HepG2 (cell line): ENCODE results near the gene RPH3AL. TPM values are rescaled to one million over a fixed set of nuclear protein-coding genes. Genes with fewer than 3 reads are reported as not detected.
A peak's percentile ranks its signal among the peaks of the same experiment; 100 is the strongest.

ENCODE experiments used
- BCL6 ChIP-seq: IDR thresholded peaks from 2 replicates; pipeline ENCODE4 v1.6.1; 2016; ENCODE audit warnings: missing genetic modification reagents, missing compliant biosample characterization
- CEBPB ChIP-seq: IDR thresholded peaks from 2 replicates; pipeline ENCODE4 v1.6.1; 2011; ENCODE audit warnings: low read depth, low read length, improper control_type of control experiment, borderline replicate concordance
- DPF2 ChIP-seq: sonication (generic); formaldehyde crosslinking; IDR thresholded peaks from 2 replicates; pipeline ENCODE4 v1.4.0; 2020; ENCODE audit warnings: mild to moderate bottlenecking, low read depth, missing genetic modification reagents, borderline replicate concordance
- GATAD2A ChIP-seq: IDR thresholded peaks from 2 replicates; pipeline ENCODE4 v1.6.1; 2016
- HNF4A ChIP-seq: sonication (generic); formaldehyde crosslinking; IDR thresholded peaks from 2 replicates; pipeline ENCODE4 v1.4.0; 2020; ENCODE audit warnings: missing genetic modification reagents
- PHF20 ChIP-seq: sonication (generic); formaldehyde crosslinking; IDR thresholded peaks from 2 replicates; pipeline ENCODE4 v1.5.0; 2020; ENCODE audit warnings: mild to moderate bottlenecking, missing genetic modification reagents
- ZFP37 ChIP-seq: sonication (generic); formaldehyde crosslinking; IDR thresholded peaks from 2 replicates; pipeline ENCODE4 v1.4.0; 2020; ENCODE audit warnings: missing genetic modification reagents, borderline replicate concordance
- ZNF124 ChIP-seq: sonication (generic); formaldehyde crosslinking; IDR thresholded peaks from 2 replicates; pipeline ENCODE4 v1.4.0; 2020; ENCODE audit warnings: missing genetic modification reagents
- ZNF572 ChIP-seq: sonication (generic); formaldehyde crosslinking; IDR thresholded peaks from 2 replicates; pipeline ENCODE4 v1.5.1; 2020; ENCODE audit warnings: mild to moderate bottlenecking, missing genetic modification reagents
- ZNF605 ChIP-seq: sonication (generic); formaldehyde crosslinking; IDR thresholded peaks from 2 replicates; pipeline ENCODE4 v1.8.0; 2022; ENCODE audit warnings: mild to moderate bottlenecking, missing genetic modification reagents
- polyA plus RNA-seq, 8 experiments: library from polyadenylated mRNA; depleted of rRNA in 3 of 8; stranded (reverse) in 7 of 8; unstranded in 1 of 8; fragments of >200 nt; fragmentation: Illumina TruSeq in 4 of 8; extraction: Trizol in 4 of 8; gene quantifications; 2 replicates each; pipeline versions ENCODE4 v1.2.1 to v1.2.3, GENCODE V29; 2011 to 2016; ENCODE audit warnings: low read depth in 4 of 8, missing spikeins in 1 of 8, mixed read lengths in 1 of 8; ENCODE audit not compliant: insufficient read depth in 1 of 8
- total RNA-seq, 5 experiments: library from RNA; depleted of rRNA; stranded (reverse); fragments of >200 nt; fragmentation: Illumina TruSeq; extraction: Trizol; gene quantifications; 2 replicates each; pipeline ENCODE4 v1.2.3, GENCODE V29; 2016; ENCODE audit warnings: low read depth in 1 of 5
- TF ChIP-seq, protein P1 (sequence below): sonication (generic); formaldehyde crosslinking; IDR thresholded peaks from 2 replicates; pipeline ENCODE4 v1.4.0; 2020; ENCODE audit warnings: missing genetic modification reagents, borderline replicate concordance
- TF ChIP-seq, protein P2 (sequence below): sonication (generic); formaldehyde crosslinking; IDR thresholded peaks from 2 replicates; pipeline ENCODE4 v1.5.1; 2020; ENCODE audit warnings: mild to moderate bottlenecking, missing genetic modification reagents, moderate library complexity
- TF ChIP-seq, protein P3 (sequence below): sonication (generic); formaldehyde crosslinking; IDR thresholded peaks from 2 replicates; pipeline ENCODE4 v1.4.0; 2020; ENCODE audit warnings: mild to moderate bottlenecking, missing genetic modification reagents, borderline replicate concordance
- TF ChIP-seq, protein P4 (sequence below): sonication (generic); formaldehyde crosslinking; IDR thresholded peaks from 2 replicates; pipeline ENCODE4; 2020; ENCODE audit warnings: missing genetic modification reagents, mild to moderate bottlenecking, borderline replicate concordance
- TF ChIP-seq, protein P5 (sequence below): IDR thresholded peaks from 2 replicates; pipeline ENCODE4 v1.6.1; 2016; ENCODE audit warnings: missing compliant biosample characterization, missing genetic modification reagents, borderline replicate concordance

The RPH3AL gene
- total and polyA plus RNA-seq, 2 of the 13 experiments (the other 11 are each of a cell fraction or from before 2014, with no cell fraction given), result 7.8 to 16.4 TPM

DNA sequence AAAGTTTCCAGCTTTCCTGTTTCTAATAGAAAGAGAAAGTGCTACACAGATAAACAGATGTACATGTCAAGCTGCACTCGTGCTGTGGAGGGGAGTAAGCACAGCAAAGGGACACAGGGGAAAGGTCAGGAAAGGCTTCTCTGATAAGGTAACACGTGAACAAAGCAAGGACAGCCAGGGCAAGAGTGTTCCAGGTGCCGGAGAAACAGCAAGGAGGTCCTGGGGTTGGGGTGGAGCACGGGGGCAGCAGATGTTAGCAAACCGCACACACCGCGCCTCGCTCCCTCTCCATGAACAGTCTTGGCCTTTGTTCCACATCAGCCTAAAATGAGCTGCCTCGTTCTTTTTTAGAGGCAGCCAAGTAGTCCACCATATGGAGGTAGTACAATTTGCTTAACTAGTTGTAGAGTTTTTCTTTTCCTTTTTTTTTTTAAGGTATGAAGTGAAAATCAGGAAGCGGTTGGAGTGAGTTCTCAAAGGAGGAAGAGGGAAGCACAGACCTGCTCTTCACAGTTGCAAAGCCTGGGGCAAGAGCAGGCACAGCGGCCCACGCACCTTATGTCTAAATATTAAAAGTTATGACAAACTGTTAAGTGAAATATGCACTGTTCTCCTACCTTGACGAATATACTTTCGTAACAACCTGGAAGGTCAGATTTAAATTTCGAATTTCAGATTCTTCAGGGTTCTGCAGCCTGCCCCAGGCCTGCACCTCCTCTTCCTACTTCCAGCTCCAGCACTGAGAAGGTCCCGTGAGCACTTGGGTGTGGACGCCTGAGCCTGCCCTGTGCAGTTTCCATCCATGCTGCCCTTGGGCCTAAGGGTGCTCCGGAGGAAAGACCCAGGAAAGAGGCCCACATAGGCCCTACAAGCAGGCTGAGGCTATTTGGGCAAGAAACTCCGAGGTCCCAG, 41.5 kb upstream of the RPH3AL start (continued):
- TF ChIP-seq CEBPB, result no peak
- TF ChIP-seq PHF20 (CRISPR knock-in tag), result peak; percentile 56
- TF ChIP-seq ZNF572 (CRISPR knock-in tag), result 0 out of 2 replicates have a peak, but pooled peaks have one; percentile 66
- TF ChIP-seq, protein P1, sequence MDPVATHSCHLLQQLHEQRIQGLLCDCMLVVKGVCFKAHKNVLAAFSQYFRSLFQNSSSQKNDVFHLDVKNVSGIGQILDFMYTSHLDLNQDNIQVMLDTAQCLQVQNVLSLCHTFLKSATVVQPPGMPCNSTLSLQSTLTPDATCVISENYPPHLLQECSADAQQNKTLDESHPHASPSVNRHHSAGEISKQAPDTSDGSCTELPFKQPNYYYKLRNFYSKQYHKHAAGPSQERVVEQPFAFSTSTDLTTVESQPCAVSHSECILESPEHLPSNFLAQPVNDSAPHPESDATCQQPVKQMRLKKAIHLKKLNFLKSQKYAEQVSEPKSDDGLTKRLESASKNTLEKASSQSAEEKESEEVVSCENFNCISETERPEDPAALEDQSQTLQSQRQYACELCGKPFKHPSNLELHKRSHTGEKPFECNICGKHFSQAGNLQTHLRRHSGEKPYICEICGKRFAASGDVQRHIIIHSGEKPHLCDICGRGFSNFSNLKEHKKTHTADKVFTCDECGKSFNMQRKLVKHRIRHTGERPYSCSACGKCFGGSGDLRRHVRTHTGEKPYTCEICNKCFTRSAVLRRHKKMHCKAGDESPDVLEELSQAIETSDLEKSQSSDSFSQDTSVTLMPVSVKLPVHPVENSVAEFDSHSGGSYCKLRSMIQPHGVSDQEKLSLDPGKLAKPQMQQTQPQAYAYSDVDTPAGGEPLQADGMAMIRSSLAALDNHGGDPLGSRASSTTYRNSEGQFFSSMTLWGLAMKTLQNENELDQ (CRISPR knock-in tag), result peak; percentile 81; the same call in 1 of the 2 replicates
- peak; percentile 64 for TF ChIP-seq HNF4A (CRISPR knock-in tag)
- TF ChIP-seq GATAD2A (CRISPR knock-in tag), result peak; percentile 89
- peak; percentile 75; the same call in 1 of the 2 replicates for TF ChIP-seq ZFP37 (CRISPR knock-in tag)
- TF ChIP-seq, protein P2, sequence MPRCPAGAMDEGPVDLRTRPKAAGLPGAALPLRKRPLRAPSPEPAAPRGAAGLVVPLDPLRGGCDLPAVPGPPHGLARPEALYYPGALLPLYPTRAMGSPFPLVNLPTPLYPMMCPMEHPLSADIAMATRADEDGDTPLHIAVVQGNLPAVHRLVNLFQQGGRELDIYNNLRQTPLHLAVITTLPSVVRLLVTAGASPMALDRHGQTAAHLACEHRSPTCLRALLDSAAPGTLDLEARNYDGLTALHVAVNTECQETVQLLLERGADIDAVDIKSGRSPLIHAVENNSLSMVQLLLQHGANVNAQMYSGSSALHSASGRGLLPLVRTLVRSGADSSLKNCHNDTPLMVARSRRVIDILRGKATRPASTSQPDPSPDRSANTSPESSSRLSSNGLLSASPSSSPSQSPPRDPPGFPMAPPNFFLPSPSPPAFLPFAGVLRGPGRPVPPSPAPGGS (CRISPR knock-in tag), result no peak
- 0 out of 2 replicates have a peak, but pooled peaks have one; percentile 28 for TF ChIP-seq ZNF124 (CRISPR knock-in tag)
- peak; percentile 77 for TF ChIP-seq BCL6 (CRISPR knock-in tag)
- TF ChIP-seq, protein P3, sequence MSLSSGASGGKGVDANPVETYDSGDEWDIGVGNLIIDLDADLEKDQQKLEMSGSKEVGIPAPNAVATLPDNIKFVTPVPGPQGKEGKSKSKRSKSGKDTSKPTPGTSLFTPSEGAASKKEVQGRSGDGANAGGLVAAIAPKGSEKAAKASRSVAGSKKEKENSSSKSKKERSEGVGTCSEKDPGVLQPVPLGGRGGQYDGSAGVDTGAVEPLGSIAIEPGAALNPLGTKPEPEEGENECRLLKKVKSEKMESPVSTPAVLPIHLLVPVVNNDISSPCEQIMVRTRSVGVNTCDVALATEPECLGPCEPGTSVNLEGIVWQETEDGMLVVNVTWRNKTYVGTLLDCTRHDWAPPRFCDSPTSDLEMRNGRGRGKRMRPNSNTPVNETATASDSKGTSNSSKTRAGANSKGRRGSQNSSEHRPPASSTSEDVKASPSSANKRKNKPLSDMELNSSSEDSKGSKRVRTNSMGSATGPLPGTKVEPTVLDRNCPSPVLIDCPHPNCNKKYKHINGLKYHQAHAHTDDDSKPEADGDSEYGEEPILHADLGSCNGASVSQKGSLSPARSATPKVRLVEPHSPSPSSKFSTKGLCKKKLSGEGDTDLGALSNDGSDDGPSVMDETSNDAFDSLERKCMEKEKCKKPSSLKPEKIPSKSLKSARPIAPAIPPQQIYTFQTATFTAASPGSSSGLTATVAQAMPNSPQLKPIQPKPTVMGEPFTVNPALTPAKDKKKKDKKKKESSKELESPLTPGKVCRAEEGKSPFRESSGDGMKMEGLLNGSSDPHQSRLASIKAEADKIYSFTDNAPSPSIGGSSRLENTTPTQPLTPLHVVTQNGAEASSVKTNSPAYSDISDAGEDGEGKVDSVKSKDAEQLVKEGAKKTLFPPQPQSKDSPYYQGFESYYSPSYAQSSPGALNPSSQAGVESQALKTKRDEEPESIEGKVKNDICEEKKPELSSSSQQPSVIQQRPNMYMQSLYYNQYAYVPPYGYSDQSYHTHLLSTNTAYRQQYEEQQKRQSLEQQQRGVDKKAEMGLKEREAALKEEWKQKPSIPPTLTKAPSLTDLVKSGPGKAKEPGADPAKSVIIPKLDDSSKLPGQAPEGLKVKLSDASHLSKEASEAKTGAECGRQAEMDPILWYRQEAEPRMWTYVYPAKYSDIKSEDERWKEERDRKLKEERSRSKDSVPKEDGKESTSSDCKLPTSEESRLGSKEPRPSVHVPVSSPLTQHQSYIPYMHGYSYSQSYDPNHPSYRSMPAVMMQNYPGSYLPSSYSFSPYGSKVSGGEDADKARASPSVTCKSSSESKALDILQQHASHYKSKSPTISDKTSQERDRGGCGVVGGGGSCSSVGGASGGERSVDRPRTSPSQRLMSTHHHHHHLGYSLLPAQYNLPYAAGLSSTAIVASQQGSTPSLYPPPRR (CRISPR knock-in tag), result peak; percentile 78
- TF ChIP-seq, protein P4, sequence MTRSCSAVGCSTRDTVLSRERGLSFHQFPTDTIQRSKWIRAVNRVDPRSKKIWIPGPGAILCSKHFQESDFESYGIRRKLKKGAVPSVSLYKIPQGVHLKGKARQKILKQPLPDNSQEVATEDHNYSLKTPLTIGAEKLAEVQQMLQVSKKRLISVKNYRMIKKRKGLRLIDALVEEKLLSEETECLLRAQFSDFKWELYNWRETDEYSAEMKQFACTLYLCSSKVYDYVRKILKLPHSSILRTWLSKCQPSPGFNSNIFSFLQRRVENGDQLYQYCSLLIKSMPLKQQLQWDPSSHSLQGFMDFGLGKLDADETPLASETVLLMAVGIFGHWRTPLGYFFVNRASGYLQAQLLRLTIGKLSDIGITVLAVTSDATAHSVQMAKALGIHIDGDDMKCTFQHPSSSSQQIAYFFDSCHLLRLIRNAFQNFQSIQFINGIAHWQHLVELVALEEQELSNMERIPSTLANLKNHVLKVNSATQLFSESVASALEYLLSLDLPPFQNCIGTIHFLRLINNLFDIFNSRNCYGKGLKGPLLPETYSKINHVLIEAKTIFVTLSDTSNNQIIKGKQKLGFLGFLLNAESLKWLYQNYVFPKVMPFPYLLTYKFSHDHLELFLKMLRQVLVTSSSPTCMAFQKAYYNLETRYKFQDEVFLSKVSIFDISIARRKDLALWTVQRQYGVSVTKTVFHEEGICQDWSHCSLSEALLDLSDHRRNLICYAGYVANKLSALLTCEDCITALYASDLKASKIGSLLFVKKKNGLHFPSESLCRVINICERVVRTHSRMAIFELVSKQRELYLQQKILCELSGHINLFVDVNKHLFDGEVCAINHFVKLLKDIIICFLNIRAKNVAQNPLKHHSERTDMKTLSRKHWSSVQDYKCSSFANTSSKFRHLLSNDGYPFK (CRISPR knock-in tag), result peak; percentile 51; the same call in 1 of the 2 replicates
- TF ChIP-seq ZNF605 (CRISPR knock-in tag), result peak; percentile 95
- TF ChIP-seq, protein P5, sequence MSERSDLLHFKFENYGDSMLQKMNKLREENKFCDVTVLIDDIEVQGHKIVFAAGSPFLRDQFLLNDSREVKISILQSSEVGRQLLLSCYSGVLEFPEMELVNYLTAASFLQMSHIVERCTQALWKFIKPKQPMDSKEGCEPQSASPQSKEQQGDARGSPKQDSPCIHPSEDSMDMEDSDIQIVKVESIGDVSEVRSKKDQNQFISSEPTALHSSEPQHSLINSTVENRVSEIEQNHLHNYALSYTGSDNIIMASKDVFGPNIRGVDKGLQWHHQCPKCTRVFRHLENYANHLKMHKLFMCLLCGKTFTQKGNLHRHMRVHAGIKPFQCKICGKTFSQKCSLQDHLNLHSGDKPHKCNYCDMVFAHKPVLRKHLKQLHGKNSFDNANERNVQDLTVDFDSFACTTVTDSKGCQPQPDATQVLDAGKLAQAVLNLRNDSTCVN (CRISPR knock-in tag), result peak; percentile 57; the same call in 1 of the 2 replicates
- peak; percentile 73; the same call in 1 of the 2 replicates for TF ChIP-seq DPF2
